IPS-20b (cell line): ENCODE results near the gene COA1.
"Not testable (repeated sequence)": the region's sequence is repeated elsewhere in the genome, so short reads cannot be mapped to it uniquely, and the experiment has no call there.

Experiments used
- H3K27ac ChIP-seq: one replicate; pipeline ENCODE4 v1.5.1; 2013; ENCODE audit warnings: low read length
- H3K27me3 ChIP-seq: 2 replicates; pipeline ENCODE4 v1.6.1; 2013; ENCODE audit warnings: mild to moderate bottlenecking, low read length, inconsistent platforms; ENCODE audit not compliant: insufficient read depth
- H3K36me3 ChIP-seq: 2 replicates; pipeline ENCODE4 v1.6.1; 2013; ENCODE audit warnings: low read depth, mild to moderate bottlenecking, inconsistent platforms, low read length, moderate library complexity; ENCODE audit not compliant: insufficient read depth
- H3K4me1 ChIP-seq: 2 replicates; pipeline ENCODE4 v1.6.1; 2013; ENCODE audit warnings: mild to moderate bottlenecking, control low read depth, inconsistent platforms, low read length, moderate library complexity; ENCODE audit not compliant: insufficient read depth
- H3K4me3 ChIP-seq: 2 replicates; pipeline ENCODE4 v1.5.1; 2013; ENCODE audit warnings: mild to moderate bottlenecking, low read length, inconsistent platforms
- H3K9ac ChIP-seq: 2 replicates; pipeline ENCODE4 v1.6.1; 2013; ENCODE audit warnings: low read depth, mild to moderate bottlenecking, inconsistent platforms, low read length, moderate library complexity
- H3K9me3 ChIP-seq: 2 replicates; pipeline ENCODE4 v1.6.1; 2013; ENCODE audit warnings: mild to moderate bottlenecking, low read depth, low read length, inconsistent platforms; ENCODE audit not compliant: insufficient read depth

COA1 gene

GRCh38 chr7:43631559-43631958 is 97.8 kb downstream of the COA1 start:
- Histone ChIP-seq H3K9ac (no peak overlapping the region), H3K4me3 (no peak overlapping the region), H3K9me3 (no peaks in the 10 kb centered on the region), H3K27me3 (no peaks in the 10 kb centered on the region), H3K4me1 (no peaks in the 10 kb centered on the region), H3K27ac (no peak overlapping the region), H3K36me3 (peaks cover 68% of the 10 kb centered on the region)

GRCh38 chr7:43630482-43630881 is 98.8 kb downstream of the COA1 start:
- Histone ChIP-seq H3K27ac (no peak overlapping the region), H3K36me3 (peaks cover 67% of the 10 kb centered on the region), H3K27me3 (no peaks in the 10 kb centered on the region), H3K4me3 (no peak overlapping the region), H3K4me1 (no peaks in the 10 kb centered on the region), H3K9ac (no peak overlapping the region), H3K9me3 (no peaks in the 10 kb centered on the region)

GRCh38 chr7:43629857-43630256 is 99.5 kb downstream of the COA1 start:
- no peak overlapping the region for H3K4me3 ChIP-seq
- H3K4me1 ChIP-seq, result no peaks in the 10 kb centered on the region
- H3K27me3 ChIP-seq, result no peaks in the 10 kb centered on the region
- no peak overlapping the region for H3K9ac ChIP-seq
- no peaks in the 10 kb centered on the region for H3K9me3 ChIP-seq
- peaks cover 68% of the 10 kb centered on the region for H3K36me3 ChIP-seq
- H3K27ac ChIP-seq, result no peak overlapping the region

- no peaks in the 10 kb centered on the region for H3K4me1 ChIP-seq
These were observed 100.9 kb downstream of the COA1 start for GRCh38 chr7:43628431-43628830.

GRCh38 chr7:43627798-43628197 is 101.5 kb downstream of the COA1 start:
- H3K9me3 ChIP-seq, H3K27me3 ChIP-seq, H3K4me1 ChIP-seq, H3K4me3 ChIP-seq, H3K9ac ChIP-seq, H3K27ac ChIP-seq: not testable (repeated sequence)
- H3K36me3 ChIP-seq, result peaks cover 60% of the 10 kb centered on the region

More at GRCh38 chr7:43628431-43628830, 100.9 kb downstream of the COA1 start:
- Histone ChIP-seq H3K27ac (no peak overlapping the region), H3K9me3 (no peaks in the 10 kb centered on the region), H3K4me3 (no peak overlapping the region), H3K27me3 (no peaks in the 10 kb centered on the region), H3K9ac (no peak overlapping the region), H3K36me3 (peaks cover 66% of the 10 kb centered on the region)

- Histone ChIP-seq H3K9ac (no peak overlapping the region), H3K36me3 (peaks cover 49% of the 10 kb centered on the region), H3K9me3 (no peaks in the 10 kb centered on the region), H3K4me1 (no peaks in the 10 kb centered on the region), H3K27ac (no peak overlapping the region), H3K27me3 (no peaks in the 10 kb centered on the region), H3K4me3 (no peak overlapping the region)
These were observed 102.6 kb downstream of the COA1 start for GRCh38 chr7:43626695-43627094.

GRCh38 chr7:43625980-43626379 is 103.3 kb downstream of the COA1 start:
- H3K36me3 ChIP-seq, result peaks cover 42% of the 10 kb centered on the region
- no peak overlapping the region for H3K4me3 ChIP-seq
- H3K4me1 ChIP-seq, result no peaks in the 10 kb centered on the region
- H3K9me3 ChIP-seq, result no peaks in the 10 kb centered on the region
- H3K27me3 ChIP-seq, result no peaks in the 10 kb centered on the region
- no peak overlapping the region for H3K9ac ChIP-seq
- no peak overlapping the region for H3K27ac ChIP-seq

- no peak overlapping the region for H3K4me3 ChIP-seq
- no peak overlapping the region for H3K9ac ChIP-seq
- H3K27me3 ChIP-seq, result no peaks in the 10 kb centered on the region
- H3K36me3 ChIP-seq, result peaks cover 37% of the 10 kb centered on the region
- no peak overlapping the region for H3K27ac ChIP-seq
- no peaks in the 10 kb centered on the region for H3K4me1 ChIP-seq
- no peaks in the 10 kb centered on the region for H3K9me3 ChIP-seq
These were observed 103.9 kb downstream of the COA1 start for GRCh38 chr7:43625453-43625852.

GRCh38 chr7:43624156-43624555 is 105.2 kb downstream of the COA1 start:
- H3K4me3 ChIP-seq, result no peak overlapping the region
- H3K27me3 ChIP-seq, result no peaks in the 10 kb centered on the region
- no peaks in the 10 kb centered on the region for H3K9me3 ChIP-seq
- H3K36me3 ChIP-seq, result peaks cover 40% of the 10 kb centered on the region
- H3K4me1 ChIP-seq, result no peaks in the 10 kb centered on the region
- no peak overlapping the region for H3K27ac ChIP-seq
- H3K9ac ChIP-seq, result no peak overlapping the region

- H3K4me1 ChIP-seq, result 0 out of 2 replicates have a peak, but pooled peaks cover 4% of the 10 kb centered on the region
- no peak overlapping the region for H3K27ac ChIP-seq
- no peaks in the 10 kb centered on the region for H3K27me3 ChIP-seq
- H3K36me3 ChIP-seq, result peaks cover 32% of the 10 kb centered on the region
- no peak overlapping the region for H3K9ac ChIP-seq
- H3K4me3 ChIP-seq, result no peak overlapping the region
- no peaks in the 10 kb centered on the region for H3K9me3 ChIP-seq
These were observed 107.4 kb downstream of the COA1 start for GRCh38 chr7:43621729-43622448.

- peaks cover 13% of the 10 kb centered on the region for H3K36me3 ChIP-seq
- H3K27me3 ChIP-seq, result no peaks in the 10 kb centered on the region
- no peak overlapping the region for H3K27ac ChIP-seq
- no peak overlapping the region for H3K9ac ChIP-seq
- no peaks in the 10 kb centered on the region for H3K9me3 ChIP-seq
- 0 out of 2 replicates have a peak, but pooled peaks cover 4% of the 10 kb centered on the region for H3K4me1 ChIP-seq
- H3K4me3 ChIP-seq, result no peak overlapping the region
These were observed 109.9 kb downstream of the COA1 start for GRCh38 chr7:43619213-43620012.

GRCh38 chr7:43618073-43618472 is 111.2 kb downstream of the COA1 start:
- Histone ChIP-seq H3K27me3 (no peaks in the 10 kb centered on the region), H3K9ac (no peak overlapping the region), H3K27ac (no peak overlapping the region), H3K36me3 (peaks cover 7% of the 10 kb centered on the region; the same call in 1 of the 2 replicates), H3K4me3 (no peak overlapping the region), H3K4me1 (0 out of 2 replicates have a peak, but pooled peaks cover 4% of the 10 kb centered on the region), H3K9me3 (no peaks in the 10 kb centered on the region)
